Psoas muscle (tissue), 8 donors: ENCODE results near the gene GGT6. TPM values are rescaled to one million over a fixed set of nuclear protein-coding genes. Genes with fewer than 3 reads are reported as not detected.

Source experiments
- ATAC-seq, 4 donors: fragments of 200-7000 bp; cut with Tn5 transposase; one replicate each; pipeline ENCODE4 v1.9.1; 2020; ENCODE audit warnings: moderate library complexity in 3 of 4, mild to moderate bottlenecking in 2 of 4
- DNase-seq, 2 donors: peaks; one replicate each; pipeline ENCODE4 v3.0.0-alpha.2; 2020
- H3K27ac ChIP-seq: fragments of 200-600 bp; one replicate; pipeline ENCODE4 v1.8.0; 2022
- H3K27me3 ChIP-seq, 3 donors: fragments of 200-600 bp in 1 of 3; one replicate each; pipeline versions ENCODE4 v1.6.1 to v1.8.0; 2013 to 2022; ENCODE audit warnings: low read length in 2 of 3, mild to moderate bottlenecking in 2 of 3, moderate library complexity in 1 of 3; ENCODE audit not compliant: insufficient read depth in 3 of 3
- H3K36me3 ChIP-seq, 2 donors: fragments of 200-600 bp in 1 of 2; one replicate each; pipeline versions ENCODE4 v1.6.1 to v1.8.0; 2013 to 2022; ENCODE audit warnings: low read depth in 1 of 2, mild to moderate bottlenecking in 1 of 2, moderate library complexity in 1 of 2; ENCODE audit not compliant: insufficient read depth in 1 of 2
- H3K4me1 ChIP-seq: fragments of 200-600 bp; one replicate; pipeline ENCODE4 v1.8.0; 2022
- H3K4me3 ChIP-seq: fragments of 200-600 bp; one replicate; pipeline ENCODE4 v1.8.0; 2022; ENCODE audit warnings: mild to moderate bottlenecking
- H3K9me3 ChIP-seq: fragments of 200-600 bp; one replicate; pipeline ENCODE4 v1.8.0; 2022
- WGBS, 3 donors: extraction: QIAGEN DNeasy Blood & Tissue Kit; methylation state at CpG; one replicate each; pipeline versions ENCODE4 v1.1.6 to v1.1.7; 2013; 5-methylcytosine and 5-hydroxymethylcytosine counted together
- intact Hi-C, 2 donors: fragments of 100-400 bp; cut with DNase I; formaldehyde crosslinking; loops; one replicate each; pipeline versions ENCODE4 v1.11.0 to v1.14.2; 2022
- polyA plus RNA-seq, 3 donors: library from polyadenylated mRNA; stranded (reverse); fragments of 200-250 nt; gene quantifications; one replicate each; pipeline ENCODE4 v1.2.3, GENCODE V29; 2013
- total RNA-seq, 4 donors: library from RNA; stranded (reverse); fragmentation: NEBNext Ultra II Directional in 2 of 4; extraction: Animal tissue kit (Norgen Biotek cat#: 25700) in 2 of 4; gene quantifications; one replicate each; pipeline versions ENCODE4 v1.2.1 to v1.2.4, GENCODE V29; 2021 to 2023
- TF ChIP-seq, protein P1 (sequence below): fragments of 200-600 bp; IDR thresholded peaks from one replicate; pipeline ENCODE4 v1.8.0; 2022; ENCODE audit warnings: antibody characterized with exemption
- donor health status: healthy with polysubstance abuse.
- donor health status: DM: no; HTN: no; CAD: no; lungs with moderate emphysema.
- donor health status: Bipolar disorder and iron deficiency.
- donor health status: healthy.
- donor health status: DM: yes; HTN: yes; CAD: no.
- donor health status: DM: no; HTN: no; CAD: no.
- donor health status: DM: no; HTN: no; CAD: no.
- donor health status: DM: yes; HTN: yes; CAD: no.

GGT6 gene
- total and polyA plus RNA-seq, 7 donors: 0.03 TPM; not detected in 6

DNA sequence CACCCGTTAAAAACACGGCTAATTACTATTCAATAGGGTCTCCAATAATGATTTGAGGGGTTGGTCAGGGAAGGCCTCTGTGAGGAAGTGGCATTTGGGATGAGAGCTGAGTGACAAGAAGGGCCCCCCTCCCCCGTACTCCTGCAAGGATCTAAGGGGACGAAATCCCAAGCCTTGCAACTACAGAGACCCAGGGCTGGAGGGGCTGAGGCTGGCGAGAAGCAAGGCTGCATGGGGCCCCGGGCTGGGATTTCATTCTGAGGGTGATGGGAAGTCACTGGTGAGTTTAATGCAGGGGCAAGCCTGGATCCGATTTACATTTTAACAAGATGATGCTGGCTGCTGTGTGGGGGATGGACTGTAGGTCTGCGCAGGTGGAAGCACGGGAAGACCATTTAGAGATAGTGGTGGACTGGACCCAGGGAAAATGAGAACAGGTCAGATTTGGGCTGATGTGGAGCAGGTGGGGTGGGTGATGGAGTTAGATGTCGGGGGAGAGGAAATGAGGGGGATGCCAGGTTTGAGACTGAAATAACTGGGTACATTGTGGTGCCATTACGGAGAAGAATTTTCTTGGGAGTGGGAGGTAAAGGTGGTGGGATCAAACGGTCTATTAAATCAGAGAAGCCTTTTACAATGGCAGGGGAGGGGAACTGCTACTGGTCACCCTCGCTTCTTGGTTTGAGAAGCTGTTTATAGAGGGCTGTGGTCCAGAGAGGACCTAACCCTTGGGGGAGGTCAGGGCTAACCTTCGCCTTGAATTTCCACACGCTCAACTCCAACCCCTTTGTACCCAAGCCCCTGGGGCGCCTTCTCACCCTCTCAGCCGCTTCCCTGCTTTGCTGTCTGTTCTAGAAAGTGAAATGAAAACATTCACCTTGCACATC, 4.3 kb downstream of the GGT6 start:
- Histone ChIP-seq H3K27me3 (no peaks in the 10 kb centered on the region), H3K4me1 (peaks cover 14% of the 10 kb centered on the region), H3K4me3 (peak overlapping the region; percentile 87), H3K36me3 (peaks cover 0 to 30% of the 10 kb centered on the region in 2 donors), H3K9me3 (no peaks in the 10 kb centered on the region), H3K27ac (peak overlapping the region; percentile 89)
- WGBS, 3 donors: 56 to 62% (median 60%) methylated on average over 17 of the region's 17 CpGs
- intact Hi-C loops: no loop called here
- TF ChIP-seq, protein P1, sequence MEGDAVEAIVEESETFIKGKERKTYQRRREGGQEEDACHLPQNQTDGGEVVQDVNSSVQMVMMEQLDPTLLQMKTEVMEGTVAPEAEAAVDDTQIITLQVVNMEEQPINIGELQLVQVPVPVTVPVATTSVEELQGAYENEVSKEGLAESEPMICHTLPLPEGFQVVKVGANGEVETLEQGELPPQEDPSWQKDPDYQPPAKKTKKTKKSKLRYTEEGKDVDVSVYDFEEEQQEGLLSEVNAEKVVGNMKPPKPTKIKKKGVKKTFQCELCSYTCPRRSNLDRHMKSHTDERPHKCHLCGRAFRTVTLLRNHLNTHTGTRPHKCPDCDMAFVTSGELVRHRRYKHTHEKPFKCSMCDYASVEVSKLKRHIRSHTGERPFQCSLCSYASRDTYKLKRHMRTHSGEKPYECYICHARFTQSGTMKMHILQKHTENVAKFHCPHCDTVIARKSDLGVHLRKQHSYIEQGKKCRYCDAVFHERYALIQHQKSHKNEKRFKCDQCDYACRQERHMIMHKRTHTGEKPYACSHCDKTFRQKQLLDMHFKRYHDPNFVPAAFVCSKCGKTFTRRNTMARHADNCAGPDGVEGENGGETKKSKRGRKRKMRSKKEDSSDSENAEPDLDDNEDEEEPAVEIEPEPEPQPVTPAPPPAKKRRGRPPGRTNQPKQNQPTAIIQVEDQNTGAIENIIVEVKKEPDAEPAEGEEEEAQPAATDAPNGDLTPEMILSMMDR: no peak
- ATAC-seq (no peak), DNase-seq (peak in 1 of 2 donors; percentile 36)

DNA sequence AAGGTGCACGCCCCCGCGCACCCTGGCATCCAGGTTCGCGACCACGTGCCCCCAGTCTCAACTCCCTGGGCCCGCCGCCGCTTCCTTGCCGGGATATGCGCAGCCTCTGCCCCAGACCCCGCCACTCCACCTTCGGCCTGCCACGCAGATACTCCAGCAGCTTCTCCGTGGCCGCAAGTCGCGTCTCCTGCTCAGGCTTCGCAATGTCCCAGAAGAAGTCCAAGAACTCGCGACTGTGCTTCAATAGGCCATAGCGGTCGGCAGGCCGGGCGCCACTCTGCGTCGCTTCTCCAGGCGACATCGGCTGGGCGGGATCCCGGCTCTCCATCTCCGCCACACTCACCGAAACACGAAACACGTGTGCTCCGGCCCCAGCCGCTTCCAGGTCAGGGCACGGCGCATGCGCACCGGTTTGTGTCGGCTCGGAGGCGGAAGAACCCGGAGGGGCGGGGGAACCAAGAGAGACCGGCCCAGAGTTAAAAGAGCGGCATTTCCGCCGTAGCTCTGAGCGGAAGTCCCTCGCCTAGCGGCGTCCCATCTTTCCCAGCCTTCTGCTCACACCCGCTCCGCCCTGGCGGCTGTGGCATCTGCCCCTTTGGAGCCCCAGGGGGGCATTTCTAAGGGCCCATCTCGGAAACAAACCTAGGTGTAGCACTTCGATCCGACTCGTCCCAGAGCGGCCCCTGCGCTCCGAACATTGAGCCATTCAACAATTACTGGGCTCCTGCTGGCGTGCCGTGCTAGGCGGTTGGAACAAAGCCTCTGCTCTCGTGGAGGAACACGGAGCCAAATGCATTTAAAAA, 5.2 kb downstream of the GGT6 start, which contains the start of gene MYBBP1A:
TSS of gene MYBBP1A (minus strand) at position 388 of the 803 bp plus-strand sequence. CDS start at position 328, 60 bp downstream.
- peaks cover 14% of the 10 kb centered on the region for H3K4me1 ChIP-seq
- DNase-seq (peak; percentile 99), ATAC-seq (peak; percentile 92 to 98 (median 96))
- H3K9me3 ChIP-seq: no peaks in the 10 kb centered on the region
- H3K36me3 ChIP-seq: peaks cover 0 to 40% of the 10 kb centered on the region in 2 donors
- peak within 1 kb of the TSS; percentile 87 for H3K4me3 ChIP-seq
- peak within 1 kb of the TSS; percentile 89 for H3K27ac ChIP-seq
- 0 to 1% (median 0%) methylated on average over 69 of the region's 69 CpGs for WGBS, 3 donors
- intact Hi-C loops: no loop called here
- no peaks in the 10 kb centered on the region for H3K27me3 ChIP-seq
- TF ChIP-seq, protein P1: peak; percentile 13

DNA sequence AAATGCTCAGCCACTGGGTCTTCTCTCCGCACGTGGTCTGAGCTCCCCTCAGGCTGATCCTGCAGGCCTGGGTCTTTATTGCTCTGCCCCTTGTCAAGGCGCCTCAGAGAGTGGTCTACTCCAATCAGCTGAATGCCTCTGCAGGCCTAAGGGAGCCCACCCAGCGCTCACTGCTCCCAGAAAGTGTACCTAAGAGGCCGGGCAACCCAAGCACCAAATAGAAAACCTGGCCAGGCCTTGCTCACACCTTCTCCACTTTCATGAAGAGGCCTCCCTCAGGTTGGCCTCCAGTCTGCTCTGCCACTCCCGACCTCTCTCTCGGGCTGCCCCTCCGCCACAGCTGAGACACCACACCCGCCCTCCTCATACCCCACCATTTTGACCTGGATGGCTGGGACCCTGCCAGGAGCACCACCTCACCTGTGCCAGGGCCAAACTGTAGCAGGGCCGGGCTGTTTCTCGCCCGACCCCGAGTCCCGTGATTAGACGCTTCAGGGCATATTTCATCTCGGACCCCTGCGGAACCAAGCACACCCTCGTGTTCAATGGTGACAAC, 5.9 kb downstream of the GGT6 start:
- Histone ChIP-seq H3K27me3 (no peaks in the 10 kb centered on the region), H3K27ac (peak overlapping the region; percentile 89), H3K4me3 (peak overlapping the region; percentile 87), H3K9me3 (no peaks in the 10 kb centered on the region), H3K4me1 (peaks cover 14% of the 10 kb centered on the region), H3K36me3 (peaks cover 0 to 46% of the 10 kb centered on the region in 2 donors)
- intact Hi-C loops: no loop called here
- ATAC-seq (peak in 3 of 4 donors; percentile 2 to 20 (median 15)), DNase-seq (peak; percentile 12 to 64)
- WGBS, 3 donors: 12 to 13% (median 12%) methylated on average over 17 to 18 of the region's 18 CpGs
- TF ChIP-seq, protein P1: no peak

DNA sequence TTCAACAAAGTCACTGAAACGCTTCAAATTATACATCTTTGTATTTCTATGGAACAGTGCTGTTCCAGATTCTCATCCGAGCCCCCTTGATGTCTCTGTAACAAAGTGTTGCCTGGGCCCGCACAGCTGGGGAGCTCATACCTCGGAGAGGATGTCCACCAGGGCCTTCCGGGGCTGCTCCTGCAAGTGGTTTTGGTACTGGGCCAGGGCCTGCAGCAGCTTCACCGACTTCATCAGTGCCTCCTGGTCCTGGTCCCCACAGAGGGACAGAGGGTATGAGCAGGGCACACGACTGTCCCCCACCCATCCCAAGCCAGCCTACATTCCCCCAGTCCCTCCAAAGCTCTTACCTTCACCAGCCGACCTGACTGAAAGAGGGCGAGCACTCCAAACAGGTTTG, 6.7 kb downstream of the GGT6 start:
- H3K9me3 ChIP-seq: no peaks in the 10 kb centered on the region
- peak overlapping the region; percentile 87 for H3K4me3 ChIP-seq
- peaks cover 5 to 55% of the 10 kb centered on the region in 2 donors for H3K36me3 ChIP-seq
- intact Hi-C loops: no loop called here
- no peaks in the 10 kb centered on the region for H3K27me3 ChIP-seq
- WGBS, 3 donors: 68 to 70% (median 70%) methylated on average over 9 of the region's 9 CpGs
- TF ChIP-seq, protein P1: no peak
- no peak for ATAC-seq
- H3K4me1 ChIP-seq: peaks cover 14% of the 10 kb centered on the region
- peak; percentile 14 to 51 for DNase-seq
- no peak overlapping the region for H3K27ac ChIP-seq
